HG03460 (cell line): ENCODE measurements around the gene PMAIP1.
"Not testable (repeated sequence)": the region's sequence is repeated elsewhere in the genome, so short reads cannot be mapped to it uniquely, and the experiment has no call there.

ENCODE experiments used
- ATAC-seq: cut with Tn5 transposase; IDR thresholded peaks from one replicate; pipeline ENCODE4 v1.9.1; 2021; ENCODE audit not compliant: unreplicated experiment

PMAIP1 gene

DNA sequence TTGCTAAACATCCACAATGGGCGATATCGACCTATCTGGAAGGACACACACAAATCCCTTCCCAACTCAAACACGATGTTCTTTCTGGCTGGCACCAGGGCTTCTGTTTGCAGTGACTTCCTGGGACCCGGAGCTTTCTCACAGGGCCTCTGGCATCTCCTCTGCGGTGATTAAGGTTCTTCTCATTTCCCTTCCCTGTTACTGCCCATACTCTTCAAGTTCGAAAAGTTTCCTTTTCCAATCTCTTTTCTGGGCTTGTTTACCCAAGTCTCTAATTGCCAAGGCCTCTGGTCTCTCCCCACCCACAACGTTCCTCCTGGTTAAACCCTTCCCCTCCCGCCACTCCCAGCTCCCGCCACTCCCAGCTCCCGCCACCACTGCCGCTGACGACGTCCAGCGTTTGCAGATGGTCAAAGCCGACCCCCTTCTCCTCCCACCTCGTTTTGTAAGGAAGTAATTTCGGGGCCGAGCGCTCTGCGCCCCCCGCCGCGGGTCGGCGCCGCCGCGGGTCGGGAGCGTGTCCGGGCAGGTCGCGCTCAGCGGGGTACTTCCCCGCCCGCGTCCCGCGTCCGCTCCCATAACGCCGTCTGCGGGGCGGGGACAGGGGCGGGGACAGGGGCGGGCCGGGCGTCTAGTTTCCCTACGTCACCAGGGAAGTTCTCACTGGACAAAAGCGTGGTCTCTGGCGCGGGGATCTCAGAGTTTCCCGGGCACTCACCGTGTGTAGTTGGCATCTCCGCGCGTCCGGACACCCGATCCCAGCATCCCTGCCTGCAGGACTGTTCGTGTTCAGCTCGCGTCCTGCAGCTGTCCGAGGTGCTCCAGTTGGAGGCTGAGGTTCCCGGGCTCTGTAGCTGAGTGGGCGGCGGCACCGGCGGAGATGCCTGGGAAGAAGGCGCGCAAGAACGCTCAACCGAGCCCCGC is at the start of gene PMAIP1:
Gene PMAIP1, plus strand, starts transcription at position 699 of the 924 bp plus-strand sequence. Its CDS starts 182 bp downstream, at position 881.
- peak; percentile 63 for ATAC-seq

DNA sequence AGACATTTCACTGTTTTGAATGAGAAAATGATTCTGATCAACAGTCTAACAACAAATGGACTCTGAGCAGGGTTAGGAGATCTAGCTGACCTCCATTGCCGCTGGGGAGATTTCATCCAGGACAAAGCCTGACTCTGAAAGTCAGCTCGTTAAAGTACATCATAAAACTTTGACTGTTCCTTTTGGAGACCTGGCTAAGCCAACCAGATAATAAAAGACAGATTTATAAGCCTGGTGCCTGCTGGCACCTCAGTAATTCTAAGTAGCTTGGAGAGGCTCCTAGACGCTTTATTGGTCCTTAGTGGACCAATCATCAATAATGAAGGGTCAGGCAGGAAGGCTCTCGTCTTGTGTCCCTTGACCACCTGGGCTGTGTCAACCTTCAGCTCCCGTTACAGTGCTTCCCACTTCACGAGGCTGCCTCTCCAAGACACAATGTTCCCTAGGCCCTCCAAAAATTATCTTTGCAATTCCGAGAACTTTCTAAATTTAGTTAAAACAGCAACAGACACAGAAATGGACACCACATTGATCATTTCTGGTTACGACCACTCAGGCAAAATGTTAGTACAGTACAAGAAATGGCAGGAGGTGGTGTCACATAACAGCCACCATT is 47.9 kb upstream of the PMAIP1 start:
- no peak for ATAC-seq

DNA sequence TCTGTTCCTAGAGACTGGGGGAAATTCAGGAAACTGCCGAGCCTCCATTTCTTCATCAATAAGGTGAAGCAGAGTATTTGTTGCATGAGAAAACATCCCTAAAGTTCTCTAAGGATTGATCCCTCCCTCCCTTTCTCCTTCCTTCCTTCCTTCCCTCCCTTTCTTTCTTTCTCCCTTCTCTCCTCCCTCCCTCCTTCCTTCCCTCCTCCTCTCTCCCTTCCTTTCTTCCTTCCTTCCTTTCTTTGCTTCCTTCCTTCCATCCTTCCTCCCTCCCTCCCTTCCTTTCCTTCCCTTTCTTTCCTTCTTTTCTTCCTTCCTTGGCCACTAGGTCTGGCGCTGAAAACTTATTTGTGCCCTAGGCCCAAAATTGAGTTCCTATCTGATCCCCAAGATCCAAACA is 47.2 kb upstream of the PMAIP1 start:
- ATAC-seq, result no peak

DNA sequence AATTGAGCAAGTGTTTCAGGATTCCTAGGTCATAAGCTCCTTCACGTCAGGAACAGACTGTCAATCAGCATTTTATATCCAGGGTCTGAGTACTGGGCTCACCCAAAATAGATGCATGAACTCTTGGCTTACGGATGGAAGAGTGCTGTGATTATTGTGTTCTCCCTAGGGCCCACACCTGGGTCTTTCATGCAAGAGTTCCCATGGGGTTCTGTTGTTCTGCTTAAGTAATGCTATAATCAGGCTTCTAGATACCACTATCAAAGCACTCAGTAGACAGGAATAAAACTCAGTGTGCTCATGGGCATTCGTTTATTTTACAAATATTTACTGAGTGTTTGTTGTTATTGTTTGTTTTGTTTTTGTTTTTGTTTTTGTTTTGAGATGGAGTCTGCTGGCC is 46.4 kb upstream of the PMAIP1 start:
- no peak for ATAC-seq

DNA sequence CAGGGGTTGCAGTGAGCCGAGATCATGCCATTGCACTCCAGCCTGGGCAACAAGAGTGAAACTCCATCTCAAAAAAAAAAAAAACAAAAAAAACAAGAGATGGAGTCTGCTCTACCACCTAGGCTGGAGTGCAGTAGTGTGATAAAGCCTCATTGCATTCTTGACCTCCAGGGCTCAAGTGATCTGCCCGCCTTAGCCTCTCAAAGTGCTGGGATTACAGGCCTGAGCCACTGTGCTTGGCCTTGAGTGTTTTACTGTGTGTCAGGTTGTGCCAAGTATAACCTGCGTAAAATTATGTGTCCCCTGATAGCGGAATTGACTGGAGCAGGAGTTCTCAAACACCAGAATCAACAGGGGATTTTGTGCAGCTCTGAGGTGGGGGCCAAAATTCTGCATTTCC is 45.8 kb upstream of the PMAIP1 start:
- ATAC-seq, result not testable (repeated sequence)

DNA sequence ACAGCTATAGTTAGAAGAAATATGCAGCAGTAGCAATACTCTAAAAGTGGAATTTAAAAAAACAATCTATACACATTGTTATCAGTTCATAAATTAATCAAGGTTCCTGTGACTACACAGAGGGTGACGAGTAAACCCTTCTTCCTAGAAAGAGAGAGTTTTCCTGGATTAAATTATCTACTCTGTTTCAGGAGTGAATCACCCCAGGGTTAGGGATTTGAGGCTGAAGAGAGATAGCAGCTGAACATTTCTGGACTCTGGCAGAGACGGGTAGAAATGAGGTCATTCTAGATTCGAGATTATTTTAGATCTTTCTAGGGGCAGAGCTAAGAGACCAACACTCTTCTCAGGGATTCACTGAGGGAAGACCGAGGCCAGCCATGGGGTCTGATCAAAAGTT is 38.8 kb upstream of the PMAIP1 start:
- ATAC-seq, result no peak

DNA sequence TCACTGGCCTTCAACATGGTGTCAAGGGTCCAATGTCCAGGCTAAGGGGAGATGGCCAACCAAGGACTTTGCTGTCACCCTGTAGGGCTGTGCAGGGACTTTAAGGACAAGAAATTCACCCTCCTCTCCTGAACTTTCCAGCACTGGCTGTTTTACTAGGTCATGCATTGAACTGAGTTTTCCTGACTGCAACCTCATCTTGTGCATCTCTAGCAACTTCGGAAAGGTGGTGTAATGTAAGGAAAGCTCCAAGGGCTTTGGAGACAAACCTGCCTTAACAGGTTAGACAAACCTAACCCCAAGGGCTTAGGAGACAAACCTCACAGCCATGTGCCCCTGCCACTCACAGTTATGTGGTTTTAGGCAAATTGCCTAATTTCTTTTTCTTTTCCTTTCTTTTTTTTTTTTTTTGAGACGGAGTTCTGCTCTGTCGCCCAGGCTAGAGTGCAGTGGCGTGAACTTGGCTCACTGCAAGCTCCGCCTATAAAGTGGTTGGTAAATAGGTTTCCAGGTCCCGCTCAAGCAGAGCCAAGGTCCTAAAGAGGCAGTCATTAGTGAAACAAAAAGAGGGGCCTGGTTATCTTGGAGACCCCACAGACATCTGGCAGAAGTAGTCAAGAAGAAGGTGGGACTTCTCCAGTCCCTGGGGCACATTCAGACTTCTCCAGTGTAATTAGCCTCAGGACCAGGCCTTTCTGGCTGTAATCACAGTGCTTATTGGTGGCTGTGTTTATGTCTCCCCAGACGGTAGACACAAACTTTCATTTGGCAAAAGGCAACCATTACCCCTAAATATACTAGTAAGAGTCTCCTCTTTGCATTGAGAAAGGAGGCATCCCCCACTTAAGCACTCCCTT is 37.6 kb upstream of the PMAIP1 start:
- peak; percentile 80 for ATAC-seq

DNA sequence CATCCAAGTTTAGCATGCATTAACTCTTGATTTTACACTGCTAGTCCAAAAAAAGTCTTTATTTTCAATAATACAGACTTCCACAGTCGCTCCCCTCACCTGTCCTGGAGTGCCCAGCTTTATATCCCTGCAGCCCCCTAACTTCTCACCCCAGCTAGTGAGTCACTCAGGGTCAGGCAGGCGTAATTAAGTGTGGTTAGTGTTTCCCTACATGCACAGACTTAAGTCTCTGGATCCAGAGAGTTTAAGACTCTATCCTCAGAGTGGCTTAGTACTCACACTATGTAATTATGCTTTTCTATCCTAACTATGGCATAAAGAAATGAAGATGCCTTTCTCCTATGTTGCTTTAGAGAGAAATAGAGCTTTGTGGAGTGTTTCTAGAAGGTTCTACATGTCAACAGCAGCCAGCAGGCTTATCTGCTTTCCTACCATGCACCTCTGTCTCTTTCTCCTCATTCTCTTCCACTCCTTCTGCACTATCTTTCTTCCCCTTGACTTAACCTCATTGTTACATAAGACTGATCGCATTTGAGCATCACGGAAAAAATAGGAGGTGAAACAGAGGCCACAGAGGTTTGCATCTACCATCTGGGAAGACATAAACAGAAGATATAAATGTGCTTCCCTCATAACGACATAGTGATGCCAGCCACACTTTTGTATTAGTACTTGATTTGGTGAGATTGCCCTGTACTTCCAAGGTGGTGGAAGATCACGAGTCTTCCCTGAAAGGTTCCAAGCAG is 34.4 kb upstream of the PMAIP1 start:
- ATAC-seq, result no peak

DNA sequence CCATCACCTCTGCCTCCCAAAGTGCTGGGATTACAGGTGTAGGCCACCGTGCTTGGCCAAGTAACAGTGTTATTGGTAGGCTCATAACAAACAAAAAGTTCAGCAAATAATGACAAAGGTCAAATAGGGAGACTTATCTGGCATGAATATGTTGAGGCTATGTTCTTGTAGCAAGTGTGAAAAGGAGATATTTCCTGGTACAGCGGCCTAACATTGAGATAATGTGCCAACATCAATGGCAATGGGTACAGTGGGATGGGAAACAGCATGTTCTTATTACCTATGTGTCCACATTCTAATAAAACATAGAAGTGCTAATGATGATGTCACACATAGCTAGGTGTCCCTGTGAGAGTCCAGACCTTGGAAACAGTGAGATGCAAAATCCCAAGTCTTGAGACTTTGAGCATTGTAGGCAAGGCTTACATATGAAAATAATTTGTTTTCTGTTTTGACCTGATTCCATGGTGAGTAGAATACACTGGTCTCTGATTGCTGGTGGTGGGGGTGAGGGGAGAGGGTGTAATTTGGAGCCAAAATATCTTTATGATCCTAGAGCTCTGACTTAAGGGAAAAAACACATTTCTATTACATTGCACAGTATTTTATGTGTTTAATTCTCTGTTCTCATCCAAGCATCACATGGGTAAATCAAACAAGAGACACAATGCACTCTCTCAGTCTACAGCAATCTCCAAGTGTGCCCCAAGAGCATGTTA is 33.1 kb upstream of the PMAIP1 start:
- no peak for ATAC-seq

DNA sequence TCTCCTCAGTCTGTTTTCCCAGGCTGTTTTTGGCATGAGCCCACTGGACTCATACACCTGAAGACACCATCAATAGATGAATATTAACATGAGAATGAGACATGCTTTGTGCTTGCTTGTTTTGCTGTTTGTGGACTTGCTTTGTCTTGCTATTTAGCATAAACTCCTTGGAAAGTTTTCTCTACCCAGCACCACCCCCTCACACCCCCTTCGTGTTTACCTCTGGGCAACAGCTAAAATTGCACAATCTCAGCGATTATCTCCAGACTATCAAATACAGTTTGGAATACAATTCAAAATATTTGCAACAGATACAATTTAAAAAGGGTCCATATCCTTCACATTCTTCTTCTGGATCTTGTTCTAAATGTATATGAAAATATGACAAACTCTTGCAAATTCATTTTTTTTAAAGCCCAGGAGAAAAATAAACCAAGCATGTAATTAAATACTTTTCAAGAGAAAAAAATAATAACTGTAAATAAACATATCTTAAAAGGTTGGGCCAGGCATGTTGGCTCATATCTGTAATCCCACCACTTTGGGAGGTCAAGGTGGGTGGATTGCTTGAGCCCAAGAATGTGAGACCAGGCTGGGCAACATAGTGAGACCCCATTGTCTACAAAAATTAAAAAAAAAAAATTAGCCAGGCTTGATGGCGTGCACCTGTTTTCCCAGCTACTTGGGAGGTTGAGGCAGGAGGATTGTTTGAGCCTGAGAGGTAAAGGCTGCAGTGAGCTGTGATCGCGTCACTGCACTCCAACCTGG is 32.3 kb upstream of the PMAIP1 start:
- ATAC-seq, result no peak

DNA sequence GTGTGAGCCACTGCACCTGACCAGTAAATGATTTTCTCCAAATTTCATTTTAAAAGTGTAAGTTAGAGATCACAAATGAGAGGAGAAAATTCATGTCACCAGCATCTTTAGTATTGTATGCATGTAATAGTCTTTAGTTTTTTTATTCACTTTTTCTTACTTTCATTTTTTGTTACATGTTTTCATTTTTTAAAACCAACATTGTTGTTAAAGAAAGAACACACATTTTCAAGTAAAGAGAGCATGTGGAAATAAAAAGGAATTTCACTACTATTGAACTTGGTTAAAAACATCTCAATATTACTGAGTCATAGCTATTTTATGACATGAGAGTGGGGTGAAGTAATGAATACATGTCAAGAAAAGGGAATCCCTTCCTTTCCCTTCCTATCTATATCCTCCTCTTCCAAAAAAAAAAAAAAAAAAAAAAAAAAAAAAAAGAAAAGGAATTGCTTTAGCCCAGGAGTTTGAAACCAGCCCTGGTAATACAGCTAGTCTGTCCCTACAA is 29.1 kb upstream of the PMAIP1 start:
- no peak for ATAC-seq

DNA sequence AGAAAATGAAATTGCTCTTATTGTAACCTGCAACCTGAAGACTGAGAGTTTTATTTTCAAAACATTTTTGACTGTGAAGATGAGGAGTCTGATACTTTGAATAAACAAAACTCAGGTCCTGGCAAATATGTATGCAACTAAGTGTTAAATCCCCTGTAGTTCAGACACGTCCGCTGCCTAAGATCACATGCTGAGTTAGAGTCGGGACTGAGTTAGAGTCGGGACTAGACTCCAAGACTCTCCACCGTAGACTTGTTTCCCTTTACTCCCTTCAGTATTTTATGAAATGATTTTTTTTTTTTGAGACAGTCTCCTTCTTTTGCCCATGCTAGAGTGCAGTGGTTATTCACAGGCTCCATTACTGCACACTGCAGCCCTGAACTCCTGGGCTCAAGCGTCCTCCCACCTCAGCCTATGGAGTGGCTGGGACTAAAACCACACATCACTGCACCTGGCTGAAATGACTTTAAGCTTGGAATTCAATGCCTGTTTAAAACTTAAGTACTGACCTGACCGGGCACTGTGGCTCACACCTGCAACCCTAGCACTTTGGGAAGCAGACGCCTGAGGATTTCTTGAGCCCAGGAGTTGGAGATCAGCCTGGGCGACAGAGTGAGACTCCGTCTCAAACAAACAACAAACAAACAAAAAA is 28.0 kb upstream of the PMAIP1 start:
- ATAC-seq, result no peak

DNA sequence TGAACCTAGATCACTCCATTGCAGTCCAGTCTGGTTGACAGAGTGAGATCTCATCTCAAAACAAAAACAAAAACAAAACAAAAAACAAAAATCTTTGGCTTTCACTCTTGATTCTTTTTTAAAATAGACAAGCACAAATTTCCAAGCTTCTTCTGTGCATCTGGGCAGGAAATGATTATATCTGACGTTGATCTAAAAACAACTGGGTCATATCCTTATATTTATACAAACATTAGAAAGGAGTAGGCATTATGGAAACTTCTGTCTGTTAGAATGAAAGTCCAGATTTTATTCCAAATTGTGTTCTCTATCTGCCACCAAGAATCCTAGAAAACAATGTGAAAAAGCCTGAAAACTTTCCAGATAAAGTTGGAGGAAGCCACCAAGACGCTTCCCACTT is 26.2 kb upstream of the PMAIP1 start:
- no peak for ATAC-seq

DNA sequence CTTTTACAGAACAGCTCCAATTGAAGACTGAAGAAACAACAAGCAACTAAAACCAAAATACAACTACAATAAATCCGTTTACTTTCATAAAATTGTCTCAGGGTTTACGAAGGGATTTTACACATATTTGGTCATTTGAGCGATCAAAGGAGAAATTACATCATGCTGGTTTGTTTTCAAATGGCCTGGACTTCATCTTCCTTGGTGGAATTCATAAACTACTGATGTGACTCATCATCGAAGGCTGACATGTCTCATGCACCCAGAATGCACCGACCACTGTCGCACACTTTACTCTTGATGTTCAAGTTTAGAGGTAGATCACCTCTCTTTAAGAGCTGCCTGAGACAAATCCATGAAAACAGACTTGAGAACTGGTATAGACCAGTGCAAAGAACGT is 25.6 kb upstream of the PMAIP1 start:
- no peak for ATAC-seq

DNA sequence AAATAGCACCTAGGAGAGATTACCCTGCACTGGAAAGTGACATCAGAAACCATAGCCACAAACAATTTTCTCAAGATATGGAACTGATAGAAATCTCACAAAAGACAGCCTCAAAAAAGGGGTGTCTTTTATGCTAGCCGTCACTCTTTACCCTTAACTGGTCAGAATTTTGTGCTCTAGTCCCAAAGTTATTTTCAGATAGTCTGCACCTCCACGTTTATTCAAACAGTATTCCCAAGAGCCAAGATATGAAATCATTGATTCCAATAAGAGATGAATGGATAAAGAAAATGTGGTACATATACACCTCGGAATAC is 23.5 kb upstream of the PMAIP1 start:
- ATAC-seq, result peak; percentile 62

DNA sequence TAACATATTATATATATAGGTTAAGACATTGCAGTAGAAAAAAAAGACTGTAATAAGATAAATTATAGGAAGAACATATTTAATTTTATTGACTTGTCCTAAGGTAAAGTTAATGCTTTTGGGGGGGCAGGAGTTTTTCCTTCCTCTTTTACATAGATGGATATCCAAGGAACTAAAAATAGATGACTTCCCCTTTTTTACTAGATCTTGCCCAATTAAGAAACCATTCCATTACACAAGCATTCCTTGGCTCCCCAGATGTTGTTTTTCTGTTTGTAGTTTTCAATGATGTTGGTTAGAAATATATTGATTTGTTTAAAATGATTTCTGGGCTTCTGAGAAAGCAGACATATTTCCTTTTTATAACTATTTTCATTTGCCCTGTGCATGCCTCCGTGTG is 22.4 kb upstream of the PMAIP1 start:
- ATAC-seq, result no peak

DNA sequence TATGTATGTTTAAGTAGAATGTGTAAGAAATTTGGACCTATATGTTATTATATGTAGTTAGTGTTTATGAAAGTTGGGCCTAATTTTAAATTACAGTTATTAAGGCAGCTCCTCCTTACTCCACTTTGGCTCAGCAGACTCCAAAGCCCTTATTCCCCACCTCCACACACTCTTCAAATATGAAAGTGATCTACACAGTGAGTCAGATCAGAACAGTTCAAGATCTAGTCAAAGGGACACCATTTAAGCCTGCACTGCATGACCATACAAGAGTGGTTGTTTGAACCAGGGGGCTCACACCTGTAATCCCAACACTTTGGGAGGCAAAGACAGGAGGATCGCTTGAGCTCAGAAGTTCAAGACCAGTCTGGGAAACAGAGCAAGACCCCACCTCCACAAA is 21.2 kb upstream of the PMAIP1 start:
- no peak for ATAC-seq

DNA sequence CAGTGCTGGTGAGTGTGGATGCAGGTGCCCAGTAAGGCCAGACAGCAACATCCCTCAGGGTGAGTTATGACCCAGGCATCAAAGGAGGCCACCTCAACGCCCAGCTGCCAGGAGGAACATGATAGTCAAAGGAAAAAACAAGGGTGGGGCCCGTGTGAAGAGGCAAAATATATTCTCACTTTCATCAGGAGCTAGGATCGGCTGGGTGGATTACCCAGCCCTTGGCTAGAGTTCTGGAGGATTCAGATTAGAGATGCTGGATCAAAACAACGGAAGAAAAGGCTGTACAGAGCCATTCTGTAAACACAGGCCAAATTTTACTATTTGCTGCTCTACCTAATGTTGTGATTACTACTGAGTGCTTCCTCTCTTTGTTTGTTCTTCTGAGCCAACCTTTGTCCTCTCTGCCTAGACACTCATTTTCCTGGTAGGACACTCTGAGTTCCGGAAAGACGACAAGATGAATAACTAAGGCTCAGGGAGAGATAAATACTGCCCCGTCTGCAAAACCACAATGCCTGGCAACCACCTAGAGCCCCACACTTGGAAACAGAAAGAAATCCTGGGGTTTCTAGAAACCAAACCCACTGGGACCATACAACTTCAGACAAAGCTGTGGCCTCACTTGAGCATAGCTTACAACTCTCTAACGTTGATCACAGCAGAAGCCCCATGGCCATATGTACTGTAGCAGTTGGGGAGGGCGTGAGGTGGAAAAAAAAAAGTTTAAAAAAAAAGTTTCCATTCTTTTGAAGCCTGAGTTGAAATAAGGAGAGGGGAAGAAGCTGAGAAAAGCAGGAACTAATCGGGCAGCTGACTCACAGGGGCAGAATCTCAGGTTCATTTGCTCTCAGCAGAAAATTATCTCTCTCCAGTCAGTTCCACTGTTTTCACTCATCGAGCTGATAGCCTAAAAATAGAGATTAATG is 17.8 kb upstream of the PMAIP1 start:
- ATAC-seq, result peak; percentile 29
